Iris pigment epithelial cell (primary cell): Measurements from ENCODE around the gene INAFM2.

Experiments used
- DNase-seq: peaks from one replicate; pipeline ENCODE4 v3.0.0-alpha.2; 2011; ENCODE audit warnings: low read depth

Gene INAFM2

DNA sequence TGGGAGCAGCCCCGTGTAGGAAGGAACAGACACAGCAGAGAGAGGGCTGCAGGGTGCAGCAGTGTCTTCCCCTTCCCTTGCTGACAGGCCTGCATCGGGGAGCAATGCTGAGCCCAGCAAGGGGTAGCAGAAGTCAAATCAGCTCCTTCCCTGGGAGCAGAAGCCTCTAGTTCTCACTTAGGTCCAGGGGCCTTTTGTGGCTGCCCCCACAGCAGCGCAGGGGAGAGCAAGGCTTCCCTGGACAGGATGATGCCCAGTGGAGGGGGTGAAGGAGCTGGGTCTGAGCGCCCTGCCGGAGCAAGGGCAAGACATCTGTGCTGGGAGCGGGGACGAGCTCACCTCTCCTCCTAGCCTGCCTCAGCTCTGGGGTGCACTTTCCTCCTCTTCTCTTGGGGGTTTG lies 16.6 kb upstream of the INAFM2 start:
- no peak for DNase-seq

DNA sequence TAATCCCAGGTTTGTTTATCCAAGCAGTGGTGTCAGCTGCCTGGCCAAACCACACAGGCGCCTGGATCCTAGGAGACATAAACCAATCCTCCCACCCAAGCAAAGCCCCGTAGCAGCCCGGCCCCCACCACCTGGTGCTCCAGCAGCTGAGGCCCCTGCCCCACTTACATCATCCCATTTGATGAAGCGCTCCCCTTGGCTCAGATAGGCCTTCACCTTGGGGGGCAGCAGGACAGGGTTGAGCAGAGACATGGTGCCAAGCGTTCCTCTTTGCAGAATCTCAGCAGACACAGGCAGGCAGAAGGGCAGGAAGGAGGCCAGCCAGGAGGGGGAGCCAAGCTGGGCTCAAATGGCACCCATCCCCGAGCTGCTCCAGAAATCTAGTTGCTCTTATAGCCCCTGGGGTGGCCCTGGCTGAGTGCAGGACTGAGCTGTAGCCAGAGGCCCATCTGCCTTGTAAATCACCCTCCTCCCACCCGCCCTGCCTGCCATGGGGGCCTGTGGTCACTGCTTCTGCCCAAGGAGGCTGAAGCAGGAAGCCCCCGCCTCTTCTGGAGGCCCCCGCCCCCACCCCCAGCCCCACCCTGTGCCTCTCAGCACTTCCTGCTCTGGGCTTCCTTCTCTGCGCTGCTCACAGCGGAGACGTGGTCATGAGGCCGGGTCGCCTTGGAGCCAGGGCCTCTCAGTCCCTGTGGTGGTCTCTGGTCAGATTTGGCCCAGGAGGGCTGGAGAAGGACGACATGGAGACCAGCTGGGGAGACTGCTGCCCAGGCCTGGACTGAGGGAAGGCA lies 15.9 kb upstream of the INAFM2 start, which contains the start of gene PLCB2:
Gene PLCB2 (minus strand): TSS at position 515 of the 791 bp plus-strand sequence. CDS start 263 bp downstream, at position 252.
- no peak for DNase-seq

DNA sequence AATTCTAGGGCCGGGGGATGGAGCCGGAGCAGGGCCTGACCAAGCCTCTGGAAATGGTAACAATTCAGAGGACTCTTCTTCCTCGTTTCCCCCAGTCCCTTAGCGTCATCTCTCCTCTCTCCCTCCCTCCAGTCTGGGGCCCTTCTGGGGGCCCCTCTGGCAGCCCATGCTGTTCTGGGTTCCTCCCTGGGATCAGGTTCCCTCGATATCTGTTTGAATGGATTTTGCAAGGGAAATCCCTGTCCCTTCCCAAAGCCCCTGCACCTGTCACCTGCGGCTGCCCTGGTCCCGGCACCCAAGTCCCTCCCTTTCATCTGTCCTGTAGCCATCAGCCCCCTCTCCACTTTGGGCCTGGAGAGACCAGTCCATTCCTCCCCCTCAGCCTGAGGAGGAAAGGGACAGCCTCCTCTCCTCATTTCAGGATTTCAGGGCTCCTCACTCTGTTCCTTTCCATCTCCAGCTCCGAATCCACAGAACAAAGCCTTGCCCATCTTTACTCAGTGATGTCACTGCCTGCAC lies 14.1 kb upstream of the INAFM2 start:
- no peak for DNase-seq

DNA sequence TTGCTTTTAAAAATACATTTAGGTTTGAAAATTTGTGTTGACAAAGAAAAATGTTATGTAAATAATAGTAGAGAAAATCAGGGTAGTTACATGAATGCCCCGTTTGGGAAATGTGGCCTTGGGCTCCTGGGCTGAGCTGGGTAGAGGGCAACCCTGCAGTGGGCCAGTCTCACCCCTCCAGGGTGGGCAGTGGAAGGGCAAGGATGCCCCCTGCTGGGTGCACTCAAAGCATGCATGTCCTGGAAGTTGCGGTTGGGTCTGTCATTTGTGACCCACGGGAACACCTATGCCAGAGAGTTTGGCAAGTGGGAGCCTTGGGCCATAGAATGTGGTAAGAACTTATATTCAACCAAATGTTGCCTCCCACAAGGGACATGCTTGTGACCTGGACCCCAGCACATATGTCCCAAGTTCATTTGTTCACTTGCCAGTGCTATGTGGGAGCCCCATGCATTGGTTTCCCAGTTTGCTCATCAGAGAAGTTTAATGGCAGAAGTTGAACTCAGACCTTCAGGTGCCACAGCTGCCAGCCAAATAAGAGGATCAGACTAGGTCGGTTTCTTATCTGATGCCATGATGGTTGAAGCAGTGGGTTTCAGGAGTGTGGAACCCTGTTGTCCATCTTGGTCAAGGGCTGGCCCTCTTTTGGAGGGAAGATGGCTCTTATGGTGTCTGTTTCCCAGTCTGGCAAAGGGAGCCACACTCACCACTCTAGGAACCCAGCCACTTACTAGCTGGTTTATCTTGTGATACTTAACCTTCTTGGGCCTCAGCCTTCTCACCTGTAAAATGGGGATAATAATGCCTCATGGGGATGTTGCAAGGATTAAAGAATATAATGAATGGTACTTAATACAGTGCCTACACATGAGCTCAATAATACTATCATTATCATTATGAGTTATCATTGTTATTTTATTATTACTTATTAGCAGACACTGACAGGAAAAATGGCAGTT lies 13.2 kb upstream of the INAFM2 start:
- DNase-seq, result no peak

DNA sequence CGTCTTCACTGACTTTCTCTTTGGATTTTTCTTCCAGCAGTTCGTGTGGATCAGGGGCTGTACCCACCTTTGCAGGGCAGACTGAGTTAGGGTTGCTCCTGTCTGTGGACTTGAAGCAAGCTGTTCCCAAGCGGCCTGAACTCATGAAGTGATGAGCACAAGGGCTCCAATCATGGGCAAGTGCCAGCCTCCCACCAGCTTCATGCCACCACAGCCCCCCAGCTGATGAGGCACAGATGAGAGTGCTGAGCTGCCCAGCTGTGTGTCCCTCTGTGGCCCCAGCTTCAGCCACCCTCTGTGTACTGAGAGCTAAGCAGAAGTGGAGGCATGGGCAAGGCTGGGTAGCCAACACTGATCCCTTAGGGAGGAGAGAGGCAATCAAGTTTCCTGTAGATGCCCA lies 12.5 kb upstream of the INAFM2 start:
- DNase-seq, result no peak

DNA sequence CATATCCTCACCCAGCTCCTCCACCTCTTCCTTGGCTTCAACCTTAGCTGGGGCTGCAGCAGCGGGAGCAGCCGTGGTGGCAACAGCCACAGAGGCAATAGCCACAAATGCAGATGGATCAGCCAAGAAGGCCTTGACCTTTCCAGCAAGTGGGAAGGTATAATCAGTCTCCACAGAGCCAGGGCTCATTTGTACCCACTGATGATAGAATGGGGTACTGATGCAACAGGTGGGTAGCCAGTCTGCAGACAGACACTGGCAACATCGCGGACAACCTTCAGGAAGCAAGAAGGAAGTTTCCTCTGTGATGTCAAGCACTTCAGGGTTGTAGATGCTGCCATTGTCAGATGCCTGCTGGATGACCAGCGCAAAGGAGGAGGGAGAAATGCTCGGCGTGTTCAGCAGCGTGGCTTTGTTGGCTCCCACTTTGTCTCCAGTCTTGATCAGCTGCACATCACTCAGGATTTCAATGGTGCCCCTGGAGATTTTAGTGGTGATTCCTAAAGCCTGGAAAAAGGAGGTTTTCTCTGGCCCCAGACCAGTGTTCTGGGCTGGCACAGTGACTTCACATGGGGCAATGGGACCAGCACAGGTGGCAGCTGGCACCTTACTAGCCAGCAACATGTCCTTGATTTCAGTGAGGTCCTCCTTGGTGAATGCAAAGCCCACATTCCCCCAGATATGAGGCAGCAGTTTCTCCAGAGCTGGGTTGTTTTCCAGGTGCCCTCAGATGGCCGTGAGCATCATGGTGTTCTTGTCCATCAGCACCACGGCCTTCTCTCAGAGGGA lies 10.9 kb upstream of the INAFM2 start:
- DNase-seq, result no peak

DNA sequence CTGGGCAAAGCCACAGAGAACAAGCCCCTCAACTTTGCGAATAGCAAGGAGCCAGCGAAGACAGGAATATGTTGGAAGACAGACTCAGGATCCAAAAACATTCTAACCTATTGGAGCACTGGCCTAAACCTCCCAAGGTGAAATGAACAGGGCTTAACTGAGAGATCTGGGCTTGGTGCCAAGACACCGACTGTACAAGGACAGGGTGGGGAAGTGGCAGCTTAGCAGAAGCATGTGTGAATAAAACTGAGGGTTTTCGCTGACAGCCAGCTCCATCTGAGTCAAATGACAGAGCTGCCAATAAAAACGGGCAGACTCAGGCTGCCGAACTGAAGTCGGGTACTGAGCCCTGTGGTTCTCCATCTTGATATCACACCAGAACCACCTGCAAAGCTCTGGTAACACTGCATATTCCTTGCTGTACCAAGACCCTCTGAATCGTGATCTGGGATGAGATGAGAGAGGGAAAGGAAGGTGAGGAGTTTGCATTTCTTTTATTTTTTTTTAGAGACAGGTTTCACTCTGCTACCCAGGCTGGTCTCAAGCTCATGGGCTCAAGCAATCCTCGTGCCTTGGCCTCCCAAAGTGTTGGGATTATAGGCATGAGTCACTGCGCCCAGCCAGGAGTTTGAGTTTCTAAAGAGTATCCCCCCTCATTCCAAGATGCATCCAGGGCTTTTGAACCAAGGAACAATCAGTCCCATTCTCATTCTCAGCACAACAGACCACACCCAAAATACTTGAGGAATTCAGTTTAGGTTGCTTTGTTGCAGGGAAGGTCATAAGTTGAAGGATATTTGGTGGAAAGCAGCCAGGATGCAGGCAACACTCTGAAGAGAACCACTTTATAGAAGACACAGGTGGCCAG lies 9.7 kb upstream of the INAFM2 start:
- no peak for DNase-seq

DNA sequence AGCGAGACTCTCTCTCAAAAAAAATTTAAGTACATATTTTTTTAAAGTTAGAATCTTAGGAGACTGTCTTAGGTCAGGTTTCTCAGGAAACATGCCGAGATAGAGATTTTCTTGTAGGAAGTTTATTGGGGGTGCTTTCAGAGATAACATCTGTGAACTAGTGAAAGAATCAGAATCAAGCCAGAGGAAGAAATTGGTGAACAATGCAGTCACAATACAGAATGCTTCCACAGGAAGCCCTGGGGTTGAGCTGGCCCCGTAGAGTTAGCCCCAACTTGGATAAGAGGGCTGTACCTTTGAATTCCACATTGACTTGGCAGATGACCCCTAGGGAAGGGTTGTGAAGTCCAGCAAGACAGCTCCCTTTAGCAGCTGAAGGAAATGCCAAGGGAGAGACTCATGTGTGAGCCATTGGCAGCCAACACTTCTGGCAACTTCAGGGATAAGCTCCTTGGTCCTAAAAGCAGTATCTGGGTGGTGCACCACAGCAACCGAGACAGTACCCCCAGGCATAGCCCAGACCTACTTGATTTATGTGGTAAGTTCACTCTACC lies 8.7 kb upstream of the INAFM2 start:
- no peak for DNase-seq

DNA sequence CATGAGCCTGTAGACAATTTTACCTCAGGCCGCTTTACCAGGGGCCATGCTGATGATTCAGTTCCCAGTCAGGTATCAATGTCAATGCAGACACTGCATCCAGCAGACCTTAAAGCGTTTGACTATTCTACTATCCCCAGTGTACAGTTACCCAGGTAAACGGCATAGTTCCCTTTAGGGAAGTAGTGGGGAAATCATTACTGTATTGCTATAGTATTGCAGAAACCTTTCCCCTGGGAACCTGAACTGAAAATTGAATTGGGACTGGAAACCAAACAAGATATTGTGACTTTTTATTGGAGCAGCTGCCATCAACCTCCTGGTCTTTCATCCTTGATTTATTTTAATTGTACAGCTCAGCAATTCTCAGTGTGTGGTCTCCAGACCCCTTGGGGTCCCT lies 6.6 kb upstream of the INAFM2 start:
- no peak for DNase-seq

DNA sequence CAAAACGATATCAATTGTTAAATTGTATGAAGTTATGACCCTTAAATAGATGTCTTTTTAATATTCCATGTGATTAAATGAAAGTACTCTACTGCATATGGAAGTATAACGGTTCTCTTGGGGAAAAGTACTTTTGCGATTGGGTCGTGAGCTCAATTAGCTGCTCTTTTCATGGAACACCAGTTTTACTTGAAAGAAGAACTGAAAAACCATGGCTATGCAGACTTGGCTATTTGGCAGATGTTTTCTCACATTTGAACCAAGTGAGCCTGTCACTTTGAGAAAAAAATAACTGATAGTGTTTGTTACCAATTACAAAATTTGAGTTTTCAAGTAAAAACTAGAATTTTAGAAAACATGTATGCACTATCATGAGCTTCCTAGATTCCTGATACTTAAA lies 5.9 kb upstream of the INAFM2 start:
- DNase-seq, result no peak

DNA sequence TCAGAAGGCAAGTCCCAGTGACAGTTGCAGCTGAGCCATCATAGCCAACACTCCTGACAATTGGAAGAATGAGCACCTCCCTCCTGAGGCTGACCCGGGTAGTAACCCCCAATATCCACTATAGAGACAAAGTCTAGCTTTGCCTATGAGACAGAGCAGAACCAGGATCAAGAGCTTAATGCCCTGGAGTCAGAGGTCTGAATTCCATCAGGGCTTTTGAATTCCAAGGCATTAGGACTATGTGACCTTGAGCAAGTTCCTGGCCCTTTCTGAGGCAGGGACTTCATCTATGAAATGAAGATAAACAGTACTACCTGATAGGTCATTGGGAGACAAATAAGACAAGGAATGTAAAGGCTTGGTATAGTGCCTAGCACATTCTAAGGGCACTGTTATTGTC lies 3.1 kb upstream of the INAFM2 start:
- no peak for DNase-seq

DNA sequence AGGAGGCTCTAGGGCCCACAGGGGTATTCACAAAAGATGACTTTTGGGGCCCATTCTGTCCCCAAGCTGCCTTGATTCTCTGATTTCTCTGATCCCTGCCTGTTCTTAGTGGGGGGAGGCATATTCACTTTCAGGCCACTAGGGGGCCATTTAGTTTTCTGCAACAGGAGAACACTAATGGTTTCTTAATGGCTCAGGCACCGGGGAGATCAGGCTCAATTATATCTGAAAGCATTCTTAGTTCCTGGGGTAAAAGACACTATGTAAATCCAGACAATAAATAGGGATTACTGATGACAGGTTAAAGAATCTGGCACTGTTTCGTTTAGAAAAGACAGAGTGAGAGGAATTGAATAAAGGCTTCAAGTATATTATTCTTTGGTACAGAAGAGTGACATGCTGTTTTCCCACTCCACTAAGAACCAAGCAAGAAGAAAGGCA lies 2.5 kb upstream of the INAFM2 start:
- peak; percentile 73 for DNase-seq

DNA sequence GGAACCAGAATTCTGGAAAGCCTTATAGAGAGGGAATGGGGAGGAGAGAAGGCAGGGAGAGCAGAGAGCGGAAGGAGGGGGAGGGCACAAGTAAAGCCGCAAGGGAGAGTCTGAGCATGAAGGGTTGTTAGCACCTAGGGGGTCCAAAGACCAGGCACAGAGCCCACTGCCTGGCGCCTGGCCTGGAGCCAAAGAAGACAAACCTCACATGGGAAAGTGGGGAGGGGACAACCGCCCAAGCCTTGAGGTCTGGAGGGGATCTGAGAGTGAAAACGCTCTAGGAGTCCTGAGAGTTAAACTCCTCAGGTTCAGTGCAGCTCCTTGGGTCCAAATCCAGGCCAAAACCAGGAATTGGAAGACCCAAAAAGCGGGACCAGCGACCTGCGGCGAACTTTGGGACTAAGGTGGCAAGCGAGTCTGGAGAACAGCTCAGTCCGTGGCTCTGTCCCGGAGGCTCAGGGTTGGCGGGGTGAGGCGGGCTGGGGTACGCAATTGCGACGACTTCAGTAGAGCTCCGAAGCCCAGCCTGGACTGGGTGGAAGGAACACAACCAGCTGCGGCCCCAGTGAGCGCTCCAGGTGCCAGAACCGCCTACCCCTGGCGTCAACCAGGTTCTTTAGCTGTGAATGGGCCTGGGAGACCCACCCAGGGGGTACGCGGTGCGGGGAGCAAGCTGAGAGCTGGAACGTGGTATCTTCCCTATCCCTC lies 807 bp upstream of the INAFM2 start:
- DNase-seq, result no peak

DNA sequence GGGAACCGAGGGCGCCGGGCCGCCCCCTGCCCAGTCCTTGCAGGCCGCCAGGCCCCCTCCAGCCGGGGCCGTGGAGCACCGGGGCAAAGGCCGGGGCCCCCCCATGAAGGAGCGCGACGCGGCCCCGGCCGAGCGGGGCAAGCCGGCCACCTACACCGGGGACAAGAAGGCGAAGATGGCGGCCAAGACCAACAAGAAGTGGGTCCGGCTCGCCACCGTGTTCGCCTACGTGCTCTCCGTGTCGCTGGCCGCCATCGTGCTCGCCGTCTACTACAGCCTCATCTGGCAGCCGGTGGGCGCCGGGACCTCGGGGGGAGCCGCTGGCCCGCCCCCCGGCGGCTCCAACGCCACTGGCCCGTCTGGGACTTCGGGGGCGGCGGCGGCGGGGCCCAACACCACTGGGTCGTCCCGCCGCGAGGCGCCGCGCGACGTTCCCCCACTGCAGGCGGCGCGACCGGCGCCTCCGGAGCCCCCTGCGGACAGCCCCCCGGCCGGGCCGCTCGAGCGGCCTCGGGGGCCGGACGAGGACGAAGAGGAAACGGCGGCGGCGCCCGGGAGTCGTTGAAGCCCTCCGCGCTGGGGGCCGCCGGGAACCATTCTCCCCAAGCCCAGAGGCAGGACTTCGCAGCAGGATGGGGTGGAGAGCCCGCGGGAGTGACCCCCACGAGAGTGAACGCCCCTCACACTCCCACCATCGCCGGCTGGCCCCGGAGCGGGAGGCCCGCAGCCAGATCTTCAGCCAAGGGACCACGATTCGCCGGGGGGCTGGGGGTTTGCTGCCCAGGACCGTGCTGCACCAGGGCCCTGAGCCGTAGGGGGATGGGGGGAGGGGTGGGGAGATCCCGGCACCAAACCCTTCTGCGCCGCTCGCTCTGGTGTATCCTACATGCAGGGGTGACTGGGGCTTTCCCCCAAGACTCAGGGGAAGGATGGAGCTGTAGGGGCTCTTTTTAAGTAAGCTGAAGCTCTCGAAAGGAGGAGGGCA lies 753 bp downstream of the INAFM2 start:
- no peak for DNase-seq

DNA sequence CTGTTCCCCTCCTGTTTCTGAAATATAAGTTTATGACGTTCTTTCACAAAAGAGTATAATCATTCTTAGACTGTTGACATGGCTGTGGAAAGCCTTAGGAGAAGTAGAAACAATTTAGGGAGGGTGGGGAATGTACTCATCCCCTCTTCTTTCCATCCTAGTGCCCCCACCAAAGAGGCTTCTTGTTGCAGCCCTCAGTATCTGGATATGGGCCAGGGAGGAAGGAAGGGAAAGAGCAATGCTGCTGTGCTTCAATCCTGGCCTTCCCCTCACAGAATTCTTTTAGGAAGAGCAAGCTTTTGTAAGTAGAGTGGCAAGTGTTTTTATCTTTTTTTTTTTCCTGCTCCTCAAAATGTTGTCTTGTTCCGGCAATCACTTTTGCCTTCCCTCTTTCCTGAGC lies 1.7 kb downstream of the INAFM2 start:
- no peak for DNase-seq

DNA sequence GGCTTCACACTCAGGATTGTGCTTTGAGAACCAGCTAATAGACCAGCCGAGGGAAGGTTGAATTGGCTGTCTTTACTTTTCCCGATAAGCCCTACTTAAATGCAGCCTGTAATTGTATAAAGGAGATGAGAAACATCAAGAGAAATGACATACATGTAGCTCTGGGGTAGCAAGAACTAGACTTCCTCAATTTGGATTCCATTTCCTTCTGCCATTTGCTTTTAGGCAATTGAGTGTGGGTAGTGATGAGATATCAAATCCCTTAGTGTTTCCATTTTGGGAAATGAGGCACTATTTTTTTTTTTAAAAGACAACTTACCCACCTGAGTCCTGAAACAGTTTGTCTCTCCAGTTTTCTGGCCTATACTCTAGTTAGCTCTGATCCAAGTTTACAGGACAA lies 2.2 kb downstream of the INAFM2 start:
- DNase-seq, result no peak

DNA sequence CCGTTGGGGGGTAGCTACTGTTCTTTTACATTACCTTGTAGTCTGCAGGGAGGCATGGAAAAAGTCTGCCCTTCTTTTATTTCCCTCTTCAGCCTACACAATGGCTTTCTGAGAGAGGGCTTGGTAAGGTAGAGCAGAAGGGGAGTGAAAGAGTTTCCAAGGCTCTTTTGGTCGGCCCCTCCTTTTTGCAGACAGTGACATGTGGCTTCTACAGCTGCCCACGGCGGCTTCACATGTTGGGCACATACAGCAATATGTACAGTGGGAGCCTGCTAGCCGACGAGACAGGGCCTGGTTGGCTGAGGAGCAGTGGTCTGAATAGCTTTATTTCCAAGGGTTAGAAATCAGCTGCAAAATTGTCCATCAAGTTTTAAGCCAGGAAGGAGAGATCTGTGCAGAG lies 4.0 kb downstream of the INAFM2 start:
- DNase-seq, result no peak

DNA sequence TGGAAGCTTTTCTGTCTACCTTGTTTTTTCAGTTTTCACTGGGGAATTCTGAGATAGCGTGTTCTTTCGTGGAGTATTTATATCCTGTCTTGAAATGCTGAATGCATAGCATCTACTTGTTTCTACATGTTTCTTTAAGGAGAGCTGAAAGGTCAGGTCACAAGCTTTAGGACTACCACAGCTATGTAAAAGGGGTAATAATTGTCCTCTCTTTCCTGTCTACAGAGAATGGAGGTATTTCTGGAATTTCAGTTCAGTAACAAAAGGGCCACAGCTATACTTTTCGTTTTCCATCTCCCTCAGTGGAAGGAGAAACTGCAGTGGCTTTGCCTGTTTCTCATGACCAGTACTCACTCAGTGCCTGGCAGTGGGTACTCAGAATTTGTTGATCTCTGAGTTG lies 4.7 kb downstream of the INAFM2 start:
- peak; percentile 81 for DNase-seq

DNA sequence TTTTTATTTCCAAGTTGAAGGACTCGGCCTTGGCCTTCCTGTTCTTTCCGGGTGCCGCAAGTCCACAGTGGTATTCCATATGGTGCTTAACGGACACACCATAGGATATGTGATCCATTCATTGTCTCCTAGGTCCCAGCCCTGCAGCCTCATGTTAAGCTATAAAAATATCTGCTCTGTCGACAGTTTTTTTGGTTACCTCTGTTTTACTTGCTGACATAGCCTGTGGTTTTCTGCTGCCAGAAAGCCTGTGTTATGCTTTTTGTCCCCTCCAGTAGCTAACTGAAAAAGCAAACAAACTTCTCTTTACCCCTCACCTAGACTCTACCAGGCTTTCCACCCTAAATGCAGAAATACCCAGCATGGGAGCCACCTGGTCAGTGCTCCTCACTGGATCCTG lies 5.3 kb downstream of the INAFM2 start:
- DNase-seq, result no peak
